Measurements from ENCODE around the gene SGCD.

DNA sequence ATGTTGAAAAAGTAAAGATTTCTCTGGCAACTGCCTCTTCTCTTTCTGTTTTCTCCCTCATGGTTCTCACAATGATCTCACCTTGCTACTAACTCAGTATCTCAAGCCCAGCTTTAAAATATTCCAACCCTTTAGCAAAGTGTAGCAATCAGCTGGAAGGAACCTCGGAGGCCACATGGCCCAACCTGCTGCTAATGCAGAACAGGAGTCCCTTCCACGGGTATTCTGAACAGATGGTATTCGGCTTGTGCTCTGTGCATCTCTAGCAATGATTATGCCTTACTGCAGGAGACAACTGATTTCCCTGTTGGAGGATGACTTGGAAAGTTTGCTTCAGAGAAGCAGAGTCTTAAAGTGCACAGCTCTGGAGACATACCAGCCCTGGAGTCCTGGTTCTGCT lies 371.4 kb downstream of the SGCD start:
- TF ChIP-seq, protein P1, sequence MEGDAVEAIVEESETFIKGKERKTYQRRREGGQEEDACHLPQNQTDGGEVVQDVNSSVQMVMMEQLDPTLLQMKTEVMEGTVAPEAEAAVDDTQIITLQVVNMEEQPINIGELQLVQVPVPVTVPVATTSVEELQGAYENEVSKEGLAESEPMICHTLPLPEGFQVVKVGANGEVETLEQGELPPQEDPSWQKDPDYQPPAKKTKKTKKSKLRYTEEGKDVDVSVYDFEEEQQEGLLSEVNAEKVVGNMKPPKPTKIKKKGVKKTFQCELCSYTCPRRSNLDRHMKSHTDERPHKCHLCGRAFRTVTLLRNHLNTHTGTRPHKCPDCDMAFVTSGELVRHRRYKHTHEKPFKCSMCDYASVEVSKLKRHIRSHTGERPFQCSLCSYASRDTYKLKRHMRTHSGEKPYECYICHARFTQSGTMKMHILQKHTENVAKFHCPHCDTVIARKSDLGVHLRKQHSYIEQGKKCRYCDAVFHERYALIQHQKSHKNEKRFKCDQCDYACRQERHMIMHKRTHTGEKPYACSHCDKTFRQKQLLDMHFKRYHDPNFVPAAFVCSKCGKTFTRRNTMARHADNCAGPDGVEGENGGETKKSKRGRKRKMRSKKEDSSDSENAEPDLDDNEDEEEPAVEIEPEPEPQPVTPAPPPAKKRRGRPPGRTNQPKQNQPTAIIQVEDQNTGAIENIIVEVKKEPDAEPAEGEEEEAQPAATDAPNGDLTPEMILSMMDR (IDR thresholded peaks at IDR 0.05; ENCODE audit: insufficient read depth, low read length) = no peak
- no peak for TF ChIP-seq POLR2AphosphoS5 (IDR thresholded peaks at IDR 0.05; ENCODE audit: low read depth)
